Measurements from ENCODE around the gene HOXC9. TPM values are rescaled to one million over a fixed set of nuclear protein-coding genes. Genes with fewer than 3 reads are reported as not detected.
A peak's percentile ranks its signal among the peaks of the same experiment; 100 is the strongest.

The HOXC9 gene
- total and polyA plus RNA-seq, 10 donors, result 0.05 TPM; not detected in 9

DNA sequence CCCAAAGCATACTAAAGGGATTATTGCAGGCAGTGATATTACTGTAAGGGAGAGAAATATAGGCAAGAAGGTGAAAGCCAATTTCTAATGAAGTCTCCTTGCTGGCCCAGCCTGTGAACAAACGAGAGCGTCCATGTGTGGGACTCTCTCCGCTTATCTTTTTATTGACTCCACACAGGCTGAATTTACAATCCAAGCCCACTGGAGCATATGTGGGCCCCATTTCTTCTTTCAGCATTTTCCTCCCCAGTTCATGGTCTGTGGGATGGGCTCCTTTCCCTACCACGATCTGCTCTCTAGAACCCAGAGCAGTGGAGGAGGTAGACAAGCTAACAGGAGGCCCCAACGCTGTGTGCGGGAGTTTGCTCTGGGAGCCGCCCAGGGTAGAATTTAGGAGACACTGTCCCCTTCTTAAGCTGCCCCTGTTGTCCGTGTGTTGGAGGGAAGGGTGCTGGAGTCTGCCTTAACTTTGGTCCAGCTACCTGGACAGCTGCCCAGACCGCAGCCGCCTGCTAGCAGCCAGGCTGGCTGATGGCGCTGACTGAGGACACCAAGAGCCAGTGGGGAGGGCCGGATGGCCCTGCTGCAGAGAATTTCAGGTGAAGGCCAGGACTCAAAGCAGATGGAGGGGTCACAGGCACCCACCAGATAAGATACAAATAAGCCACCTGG, 30.2 kb upstream of the HOXC9 start:
- no peak overlapping the region for H3K4me3 ChIP-seq
- peaks cover 21 to 100% (median 99%) of the 10 kb centered on the region in 7 donors for H3K27me3 ChIP-seq (replicated peaks in 1 of 7)
- peaks cover 4 to 40% (median 30%) of the 10 kb centered on the region in 6 donors for H3K4me1 ChIP-seq
- WGBS, 5 donors, result 15 to 21% (median 18%) methylated on average over 11 to 12 of the region's 12 CpGs
- intact Hi-C loops (cut with DNase I; ENCODE audit: low total_unique reads), result no loop called here
- TF ChIP-seq, protein P1, sequence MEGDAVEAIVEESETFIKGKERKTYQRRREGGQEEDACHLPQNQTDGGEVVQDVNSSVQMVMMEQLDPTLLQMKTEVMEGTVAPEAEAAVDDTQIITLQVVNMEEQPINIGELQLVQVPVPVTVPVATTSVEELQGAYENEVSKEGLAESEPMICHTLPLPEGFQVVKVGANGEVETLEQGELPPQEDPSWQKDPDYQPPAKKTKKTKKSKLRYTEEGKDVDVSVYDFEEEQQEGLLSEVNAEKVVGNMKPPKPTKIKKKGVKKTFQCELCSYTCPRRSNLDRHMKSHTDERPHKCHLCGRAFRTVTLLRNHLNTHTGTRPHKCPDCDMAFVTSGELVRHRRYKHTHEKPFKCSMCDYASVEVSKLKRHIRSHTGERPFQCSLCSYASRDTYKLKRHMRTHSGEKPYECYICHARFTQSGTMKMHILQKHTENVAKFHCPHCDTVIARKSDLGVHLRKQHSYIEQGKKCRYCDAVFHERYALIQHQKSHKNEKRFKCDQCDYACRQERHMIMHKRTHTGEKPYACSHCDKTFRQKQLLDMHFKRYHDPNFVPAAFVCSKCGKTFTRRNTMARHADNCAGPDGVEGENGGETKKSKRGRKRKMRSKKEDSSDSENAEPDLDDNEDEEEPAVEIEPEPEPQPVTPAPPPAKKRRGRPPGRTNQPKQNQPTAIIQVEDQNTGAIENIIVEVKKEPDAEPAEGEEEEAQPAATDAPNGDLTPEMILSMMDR (IDR thresholded peaks at IDR 0.05 in 8 of 11, conservative IDR thresholded peaks at IDR 0.05 in 3 of 11), result no peak
- TF ChIP-seq POLR2A (IDR thresholded peaks at IDR 0.05) (no peak), POLR2AphosphoS5 (IDR thresholded peaks at IDR 0.05) (no peak)
- H3K9me3 ChIP-seq, result peaks cover 0 to 11% (median 0%) of the 10 kb centered on the region in 8 donors
- no peak overlapping the region for H3K27ac ChIP-seq
- no peaks in the 10 kb centered on the region for H3K36me3 ChIP-seq
- DNase-seq, result peak; percentile 48

DNA sequence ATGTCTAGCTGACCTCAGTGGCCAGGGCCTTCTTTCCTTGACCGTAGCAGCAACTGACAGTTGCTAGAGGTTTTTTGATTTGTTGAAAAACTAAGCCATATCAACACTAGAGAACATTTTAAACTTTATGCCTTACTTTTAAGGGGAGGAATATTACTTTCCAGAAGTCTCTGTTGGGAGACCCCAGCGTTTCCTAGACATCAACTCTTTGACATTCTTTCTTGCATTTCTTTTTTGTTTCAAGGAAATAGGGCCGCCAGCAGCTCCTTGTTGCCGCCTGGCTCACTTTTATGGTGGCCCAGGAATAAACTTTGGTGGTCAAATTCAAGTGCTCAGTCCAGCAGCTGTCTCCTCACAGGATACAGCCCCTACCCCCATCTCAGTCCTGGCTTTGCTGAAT, 29.5 kb upstream of the HOXC9 start:
- intact Hi-C loops (cut with DNase I; ENCODE audit: low total_unique reads), result no loop called here
- peak; percentile 16 for DNase-seq

DNA sequence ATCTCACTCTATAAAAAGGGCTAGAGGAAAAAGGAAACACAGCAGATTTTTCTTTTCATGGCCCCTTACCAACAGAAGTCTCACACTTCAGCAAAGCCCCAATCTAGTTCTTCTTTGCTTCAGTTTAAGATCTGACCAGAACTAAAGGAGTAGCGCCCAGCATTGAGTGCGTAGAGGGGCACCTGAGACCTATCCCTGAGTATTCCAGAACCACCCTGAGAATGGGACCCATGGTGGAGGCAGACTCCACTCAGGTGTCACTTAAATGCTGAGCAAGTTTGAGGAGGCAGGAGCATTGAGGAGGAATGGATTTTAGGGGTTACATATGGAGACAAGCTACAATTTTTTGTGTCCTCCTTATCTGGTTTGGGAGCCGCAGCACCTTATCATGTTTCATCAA, 28.8 kb upstream of the HOXC9 start:
- H3K4me3 ChIP-seq, result no peak overlapping the region
- 58 to 71% (median 61%) methylated on average over 3 of the region's 3 CpGs for WGBS, 5 donors
- TF ChIP-seq POLR2AphosphoS5 (IDR thresholded peaks at IDR 0.05) (no peak), POLR2A (IDR thresholded peaks at IDR 0.05) (no peak)
- TF ChIP-seq, protein P1 (IDR thresholded peaks at IDR 0.05 in 8 of 11, conservative IDR thresholded peaks at IDR 0.05 in 3 of 11), result no peak
- DNase-seq, result no peak
- intact Hi-C loops (cut with DNase I; ENCODE audit: low total_unique reads), result no loop called here
- no peaks in the 10 kb centered on the region for H3K36me3 ChIP-seq
- peaks cover 24 to 100% (median 100%) of the 10 kb centered on the region in 7 donors for H3K27me3 ChIP-seq (replicated peaks in 1 of 7)
- no peak overlapping the region for H3K27ac ChIP-seq
- H3K4me1 ChIP-seq, result peaks cover 12 to 39% (median 33%) of the 10 kb centered on the region in 6 donors
- peaks cover 0 to 11% (median 0%) of the 10 kb centered on the region in 8 donors for H3K9me3 ChIP-seq

More for the DNA sequence above, 29.5 kb upstream of the HOXC9 start:
- Histone ChIP-seq H3K36me3 (no peaks in the 10 kb centered on the region), H3K27me3 (replicated peaks in 1 of 7) (peaks cover 23 to 100% (median 99%) of the 10 kb centered on the region in 7 donors), H3K4me3 (no peak overlapping the region), H3K9me3 (peaks cover 0 to 11% (median 0%) of the 10 kb centered on the region in 8 donors), H3K4me1 (peaks cover 11 to 41% (median 37%) of the 10 kb centered on the region in 6 donors), H3K27ac (no peak overlapping the region)
- 9 to 20% (median 16%) methylated on average over 4 of the region's 4 CpGs for WGBS, 5 donors
- no peak for TF ChIP-seq POLR2AphosphoS5 (IDR thresholded peaks at IDR 0.05)
- TF ChIP-seq POLR2A (IDR thresholded peaks at IDR 0.05), result no peak
- TF ChIP-seq, protein P1 (IDR thresholded peaks at IDR 0.05 in 8 of 11, conservative IDR thresholded peaks at IDR 0.05 in 3 of 11), result no peak

DNA sequence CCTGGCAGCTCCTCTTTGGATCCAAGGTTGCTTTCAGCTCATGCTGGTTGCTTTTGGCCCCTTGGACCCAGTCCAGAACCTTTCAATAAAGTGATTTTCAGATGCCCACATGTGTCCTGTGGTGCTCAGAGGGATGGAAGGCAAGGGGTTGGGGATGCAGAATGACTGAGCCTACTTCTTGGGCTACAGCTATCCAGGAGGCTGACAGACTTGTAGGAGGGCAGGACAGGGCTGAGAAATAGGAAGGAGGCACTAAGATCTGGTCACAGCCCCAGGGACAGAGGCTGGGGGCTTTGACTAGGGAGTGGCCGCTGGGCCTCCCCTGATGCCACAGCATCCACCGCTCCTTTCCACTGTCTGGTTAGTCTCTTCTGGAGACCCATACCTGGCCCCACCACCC, 28.3 kb upstream of the HOXC9 start:
- WGBS, 5 donors, result 39 to 53% (median 42%) methylated on average over 2 of the region's 2 CpGs
- intact Hi-C loops (cut with DNase I; ENCODE audit: low total_unique reads), result no loop called here

More for the DNA sequence above, 28.3 kb upstream of the HOXC9 start:
- DNase-seq, result peak; percentile 31
- TF ChIP-seq, protein P1 (IDR thresholded peaks at IDR 0.05 in 8 of 11, conservative IDR thresholded peaks at IDR 0.05 in 3 of 11), result no peak
- TF ChIP-seq POLR2AphosphoS5 (IDR thresholded peaks at IDR 0.05) (no peak), POLR2A (IDR thresholded peaks at IDR 0.05) (no peak)
- Histone ChIP-seq H3K36me3 (no peaks in the 10 kb centered on the region), H3K27ac (no peak overlapping the region), H3K9me3 (peaks cover 0 to 11% (median 0%) of the 10 kb centered on the region in 8 donors), H3K4me3 (no peak overlapping the region), H3K4me1 (peaks cover 12 to 34% (median 28%) of the 10 kb centered on the region in 6 donors), H3K27me3 (replicated peaks in 1 of 7) (peaks cover 24 to 100% (median 100%) of the 10 kb centered on the region in 7 donors)
